GM18507 (cell line): Measurements from ENCODE around the gene TMEM138.

ENCODE experiments used
- DNase-seq: peaks from one replicate; pipeline ENCODE4 v3.0.0; 2011; ENCODE audit warnings: low read depth; ENCODE audit not compliant: insufficient read length; ENCODE audit errors: extremely low spot score
- FAIRE-seq: peaks from 2 replicates; lab custom pipeline; 2011; peaks lifted over from hg19 to GRCh38; lab: Jason Lieb, UNC

The TMEM138 gene

GRCh38 chr11:61340979-61341378 is 21.2 kb upstream of the TMEM138 start:
- FAIRE-seq, result no peak
- no peak for DNase-seq

DNA sequence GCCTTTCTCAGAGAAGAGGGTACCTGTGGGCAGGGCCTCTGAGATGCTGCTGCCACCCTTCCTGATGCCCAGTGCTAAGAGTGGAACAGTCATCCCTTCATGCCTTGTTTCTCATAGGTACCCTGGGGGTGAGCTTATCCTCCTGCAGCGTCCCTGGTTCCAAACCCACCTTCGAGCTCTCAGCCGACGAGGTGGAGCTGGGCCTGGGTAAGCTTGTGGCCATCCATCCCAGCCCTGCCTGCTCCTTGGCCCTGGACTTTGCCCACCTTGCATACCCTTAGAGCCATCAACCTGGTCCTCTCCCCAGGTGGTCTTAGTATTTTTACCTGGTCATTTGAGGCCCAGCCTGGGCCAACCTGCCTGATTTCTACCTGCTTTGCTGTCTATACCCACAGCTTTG is 20.5 kb upstream of the TMEM138 start:
- DNase-seq (no peak), FAIRE-seq (no peak)

DNA sequence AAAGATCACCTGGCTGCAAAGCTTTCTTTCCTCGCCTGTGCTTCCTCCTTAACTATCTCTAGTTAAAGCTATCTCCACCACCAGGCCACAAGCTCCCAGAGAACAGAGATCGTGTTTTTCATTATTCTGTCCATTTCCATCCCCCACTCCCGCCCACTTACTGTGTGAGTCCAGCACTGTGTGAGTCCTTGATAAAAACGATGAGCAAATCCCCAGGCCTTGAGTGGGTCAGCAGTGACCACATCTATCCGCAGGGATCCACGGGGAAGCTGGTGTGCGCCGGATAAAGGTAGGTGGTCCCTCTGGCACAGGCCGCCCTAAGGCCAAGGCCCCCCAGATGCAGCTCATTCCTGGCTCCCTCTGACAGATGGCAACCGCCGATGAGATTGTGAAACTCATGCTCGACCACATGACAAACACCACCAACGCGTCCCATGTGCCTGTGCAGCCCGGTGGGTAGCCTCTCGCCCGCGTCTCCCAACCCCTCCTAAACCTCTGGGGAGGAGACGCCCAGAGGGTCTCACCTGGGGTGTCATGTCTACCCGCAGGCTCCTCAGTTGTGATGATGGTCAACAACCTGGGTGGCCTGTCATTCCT is 19.9 kb upstream of the TMEM138 start:
- no peak for FAIRE-seq
- DNase-seq, result no peak

GRCh38 chr11:61343792-61344745 is 18.1 kb upstream of the TMEM138 start:
- DNase-seq (no peak), FAIRE-seq (no peak)

DNA sequence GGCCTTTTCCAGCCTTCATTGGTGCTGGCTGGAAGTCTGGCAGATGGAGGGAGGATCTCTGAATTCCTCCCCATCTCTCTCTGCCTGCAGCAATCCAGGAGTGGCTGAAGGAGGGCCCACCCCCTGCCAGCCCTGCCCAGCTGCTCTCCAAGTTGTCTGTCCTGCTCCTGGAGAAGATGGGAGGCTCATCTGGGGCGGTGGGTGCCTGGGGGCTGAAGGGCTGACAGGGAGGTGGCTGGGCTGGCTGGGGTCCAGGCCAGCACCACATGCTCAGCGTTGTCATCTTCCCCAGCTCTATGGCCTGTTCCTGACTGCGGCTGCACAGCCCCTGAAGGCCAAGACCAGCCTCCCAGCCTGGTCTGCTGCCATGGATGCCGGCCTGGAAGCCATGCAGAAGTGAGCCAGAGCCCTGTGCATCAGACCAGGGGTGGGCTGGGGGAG is 17.0 kb upstream of the TMEM138 start:
- no peak for FAIRE-seq
- DNase-seq, result no peak

- no peak for DNase-seq
- no peak for FAIRE-seq
Measured at GRCh38 chr11:61345954-61346843, 16.0 kb upstream of the TMEM138 start.

GRCh38 chr11:61347916-61348461 is 14.2 kb upstream of the TMEM138 start:
- no peak for DNase-seq
- FAIRE-seq, result no peak

GRCh38 chr11:61349189-61349751 is 12.9 kb upstream of the TMEM138 start:
- DNase-seq, result no peak
- FAIRE-seq, result no peak

DNA sequence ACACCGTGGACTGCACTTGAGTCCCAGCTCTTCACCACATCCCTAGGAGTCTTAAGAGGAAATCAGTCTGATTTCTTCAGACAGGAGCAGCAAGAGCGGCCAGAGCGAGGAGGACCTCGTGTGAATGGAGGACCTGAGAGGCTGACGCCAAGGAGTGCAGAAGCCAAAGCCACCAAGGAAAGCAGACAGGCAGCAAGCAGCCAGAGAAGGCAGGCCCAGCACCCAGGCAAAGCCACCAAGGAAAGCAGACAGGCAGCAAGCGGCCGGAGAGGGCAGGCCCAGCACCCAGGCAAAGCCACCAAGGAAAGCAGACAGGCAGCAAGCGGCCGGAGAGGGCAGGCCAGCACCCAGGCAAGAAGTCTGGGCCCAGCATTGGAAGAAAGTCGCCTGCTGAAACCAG is 12.3 kb upstream of the TMEM138 start:
- DNase-seq (no peak), FAIRE-seq (no peak)

DNA sequence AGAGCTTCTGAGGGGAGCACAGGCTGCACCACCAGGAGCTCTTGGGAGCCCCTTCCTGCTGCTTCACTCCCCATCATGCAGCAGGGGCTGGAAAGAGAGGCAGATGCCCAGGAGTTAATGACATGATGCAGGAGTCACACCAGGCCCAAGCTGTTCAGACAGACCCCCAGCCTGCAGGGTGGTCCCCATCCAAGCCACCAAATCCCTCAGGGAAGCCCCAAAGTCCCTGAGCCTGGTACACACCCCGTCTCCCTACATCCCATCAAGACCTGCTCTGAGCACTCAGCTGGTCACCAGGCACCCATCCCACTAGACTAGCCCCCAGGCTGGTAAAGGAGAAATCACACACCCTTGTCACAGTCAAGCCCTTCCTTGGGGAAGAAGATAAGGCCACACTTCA is 11.8 kb upstream of the TMEM138 start:
- DNase-seq, result no peak
- no peak for FAIRE-seq

- DNase-seq (no peak), FAIRE-seq (no peak)
Measured at GRCh38 chr11:61350803-61351202, 11.4 kb upstream of the TMEM138 start.

DNA sequence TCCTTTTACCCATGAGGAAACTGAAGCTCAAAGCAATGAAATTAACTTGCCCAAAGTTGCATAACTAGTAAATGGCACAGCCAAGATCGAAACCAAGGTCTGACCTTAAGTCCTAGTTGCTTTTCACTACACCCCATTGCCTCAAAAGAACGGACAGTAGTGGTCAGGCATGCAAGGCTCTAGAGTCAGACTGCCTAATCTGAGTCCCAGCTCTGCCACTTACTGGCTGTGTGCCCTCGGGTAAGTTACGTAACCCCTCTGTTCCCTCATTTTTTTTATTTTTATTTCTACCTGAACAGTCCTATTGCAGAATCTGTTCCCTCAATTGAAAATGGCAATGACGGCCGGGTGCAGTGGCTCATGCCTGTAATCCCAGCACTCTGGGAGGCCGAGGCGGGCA is 10.1 kb upstream of the TMEM138 start:
- FAIRE-seq, result no peak
- no peak for DNase-seq

GRCh38 chr11:61353131-61354067 is 8.8 kb upstream of the TMEM138 start:
- DNase-seq, result no peak
- FAIRE-seq, result no peak

DNA sequence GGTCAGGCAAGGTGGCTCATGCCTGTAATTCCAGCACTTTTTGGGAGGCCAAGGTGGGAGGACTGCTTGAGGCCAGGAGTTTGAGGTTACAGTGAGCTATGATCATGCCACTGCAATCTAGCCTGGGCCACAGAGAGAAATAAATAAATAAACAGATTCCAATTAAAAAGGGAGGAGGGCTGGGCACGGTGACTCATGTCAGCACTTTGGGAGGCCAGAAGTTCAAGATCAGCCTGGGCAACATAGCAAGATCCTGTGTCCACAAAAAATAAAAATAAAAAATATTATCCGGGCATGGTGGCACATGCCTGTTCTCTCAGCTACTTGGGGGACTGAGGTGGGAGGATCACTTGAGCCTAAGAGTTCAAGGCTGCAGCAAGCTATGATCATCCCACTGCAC is 8.0 kb upstream of the TMEM138 start:
- FAIRE-seq (no peak), DNase-seq (no peak)

DNA sequence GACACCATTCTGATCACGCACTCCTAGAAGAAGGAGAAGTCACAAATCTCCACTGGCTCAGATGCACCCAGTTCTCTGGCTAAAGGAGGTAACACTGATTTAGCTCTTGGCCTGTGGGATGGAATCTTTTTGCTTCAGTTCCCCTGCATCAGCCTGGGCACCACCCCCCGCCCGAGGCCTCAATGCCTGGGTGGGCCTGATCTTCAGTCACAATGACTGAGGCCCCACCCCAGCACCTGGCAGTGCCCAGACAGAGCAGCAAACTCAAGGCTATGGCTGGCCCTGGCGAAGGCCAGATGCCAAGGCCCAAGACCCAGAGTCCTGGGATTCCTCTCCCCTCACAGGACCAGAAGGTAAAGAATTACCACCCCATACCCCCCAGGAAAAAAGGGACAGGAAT is 5.5 kb upstream of the TMEM138 start:
- no peak for FAIRE-seq
- DNase-seq, result no peak

DNA sequence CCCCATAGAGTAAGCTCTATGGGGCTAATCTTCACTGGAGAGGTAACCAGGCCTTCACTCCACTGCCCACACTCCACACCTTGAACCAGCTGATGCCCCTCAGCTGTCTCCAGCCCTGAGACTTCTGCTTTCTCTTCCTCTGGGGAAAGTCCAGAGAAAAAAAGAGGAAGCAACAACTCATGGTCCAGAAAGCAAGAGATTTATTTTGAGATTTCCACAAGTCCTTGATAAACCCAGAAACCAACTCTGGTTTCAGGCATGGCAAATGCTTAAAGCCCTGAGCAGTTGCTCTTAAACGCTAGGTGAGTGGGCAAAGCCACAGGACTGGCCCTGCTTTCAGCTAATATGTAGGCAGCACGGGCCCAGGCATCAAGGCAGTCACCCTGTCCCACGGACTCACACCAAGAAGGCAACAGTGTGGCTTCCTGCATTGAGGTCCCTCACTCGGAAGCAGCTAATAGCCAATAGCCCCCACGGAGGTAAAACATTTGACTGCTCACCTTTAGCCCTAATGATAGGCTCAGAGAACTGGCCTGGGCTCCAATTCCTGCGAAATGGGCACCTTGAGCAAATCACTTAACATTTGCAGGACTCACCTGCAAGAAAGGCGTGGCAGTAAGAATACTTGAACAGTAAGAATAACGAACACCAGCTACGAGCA is 4.8 kb upstream of the TMEM138 start:
- FAIRE-seq, result peak; percentile 90
- no peak for DNase-seq

DNA sequence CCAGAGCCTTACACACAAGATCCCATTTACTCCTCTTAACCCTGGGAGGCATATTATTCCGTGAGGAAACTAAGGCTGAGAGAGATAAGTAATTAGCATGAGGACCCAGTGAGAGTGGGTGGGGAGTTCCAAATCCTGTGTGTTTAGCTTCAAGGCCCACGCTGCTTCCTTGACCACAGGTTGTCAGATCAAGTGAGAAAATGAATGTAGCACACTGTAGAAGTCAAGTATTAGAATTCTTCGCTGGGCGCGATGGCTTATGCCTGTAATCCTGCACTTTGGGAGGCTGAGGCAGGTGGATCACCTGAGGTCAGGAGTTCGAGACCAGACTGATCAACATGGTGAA is 4.3 kb upstream of the TMEM138 start:
- DNase-seq (no peak), FAIRE-seq (no peak)

- FAIRE-seq (no peak), DNase-seq (no peak)
Measured at GRCh38 chr11:61358566-61358965, 3.6 kb upstream of the TMEM138 start.
